ENCODE data around the gene TJP3.

Gene TJP3

GRCh38 chr19:3692141-3693024 lies 15.8 kb upstream of the TJP3 start:
- no peak for DNase-seq

- no peak for DNase-seq
Measured at GRCh38 chr19:3693025-3693925, 14.9 kb upstream of the TJP3 start.

- no peak for DNase-seq
Measured at GRCh38 chr19:3694361-3695123, 13.6 kb upstream of the TJP3 start.

- no peak for DNase-seq
Measured at GRCh38 chr19:3695124-3695733, 13.0 kb upstream of the TJP3 start.

GRCh38 chr19:3695986-3696659 lies 12.1 kb upstream of the TJP3 start:
- DNase-seq, result no peak

GRCh38 chr19:3696660-3696995 lies 11.6 kb upstream of the TJP3 start:
- no peak for DNase-seq

GRCh38 chr19:3697094-3697493 lies 11.1 kb upstream of the TJP3 start:
- no peak for DNase-seq

- DNase-seq, result no peak
Measured at GRCh38 chr19:3697671-3698385, 10.4 kb upstream of the TJP3 start.

- no peak for DNase-seq
Measured at GRCh38 chr19:3698386-3698950, 9.7 kb upstream of the TJP3 start.

- DNase-seq, result no peak
Measured at GRCh38 chr19:3698974-3699740, 9.0 kb upstream of the TJP3 start.

- DNase-seq, result no peak
Measured at GRCh38 chr19:3699741-3700241, 8.4 kb upstream of the TJP3 start.

GRCh38 chr19:3700242-3701032 lies 7.7 kb upstream of the TJP3 start, which contains the start of gene PIP5K1C:
TSS of gene PIP5K1C (minus strand) at chr19:3700468. CDS start at chr19:3700390, 78 bp downstream.
- DNase-seq, result peak; percentile 53

- no peak for DNase-seq
Measured at GRCh38 chr19:3701200-3701599, 7.0 kb upstream of the TJP3 start.

- DNase-seq, result no peak
Measured at GRCh38 chr19:3707868-3708206, 347 bp upstream of the TJP3 start.

- peak; percentile 70 for DNase-seq
Measured at GRCh38 chr19:3710265-3710812, 2.2 kb downstream of the TJP3 start.

GRCh38 chr19:3712663-3713611 lies 4.8 kb downstream of the TJP3 start:
- DNase-seq, result no peak

- DNase-seq, result no peak
Measured at GRCh38 chr19:3716147-3716668, 8.0 kb downstream of the TJP3 start.

Measured in NCI-H510A treated with DMSO at 0.1 percent for 48 hours (cell line).